Measurements from ENCODE around the gene AKR1B15. TPM values are rescaled to one million over a fixed set of nuclear protein-coding genes. Genes with fewer than 3 reads are reported as not detected.
A peak's percentile ranks its signal among the peaks of the same experiment; 100 is the strongest.
"Not testable (repeated sequence)": the region's sequence is repeated elsewhere in the genome, so short reads cannot be mapped to it uniquely, and the experiment has no call there.

AKR1B15 gene
- total RNA-seq, 2 experiments from 2014 or later = not detected

DNA sequence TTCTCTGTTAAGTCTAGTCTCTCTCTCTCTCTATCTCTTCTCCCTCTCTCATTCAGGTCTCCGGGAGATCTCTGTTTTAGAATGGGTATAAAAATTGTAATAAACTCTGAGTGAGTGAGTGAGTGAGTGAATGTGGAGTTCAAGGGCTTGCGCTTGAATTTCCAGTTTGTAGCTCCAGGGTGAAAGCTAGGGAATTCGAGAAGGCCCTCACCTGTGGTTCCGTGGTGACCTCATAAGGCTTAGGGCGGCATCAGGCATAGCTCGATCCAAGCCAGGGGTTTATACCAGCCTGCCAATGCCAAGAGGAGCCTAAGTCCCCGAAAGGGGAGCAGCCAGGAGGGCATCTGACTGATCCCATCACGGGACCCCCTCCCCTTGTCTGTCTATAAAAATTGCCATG, 456 bp downstream of the AKR1B15 start:
- Mint-ChIP-seq H3K4me3 (no peak overlapping the region), H3K36me3 (no peaks in the 10 kb centered on the region), H3K27me3 (peaks cover 5% of the 10 kb centered on the region), H3K4me1 (ENCODE audit: low read depth) (peaks cover 4% of the 10 kb centered on the region), H3K27ac (no peak overlapping the region), H3K9me3 (no peaks in the 10 kb centered on the region)
- POLR2A ChIA-PET = no interaction called here
- CTCF ChIA-PET = interaction anchor here (1.6 to 5.4 kb wide), 4 partner anchors 40 to 116 kb away, joined by 3 to 92 read pairs (median 8); no protein-coding TSS in a partner anchor
- DNase-seq = no peak
- intact Hi-C loops (cut with micrococcal nuclease) = no loop called here

- H3K36me3 Mint-ChIP-seq = no peaks in the 10 kb centered on the region
- no peak overlapping the region for H3K27ac Mint-ChIP-seq
- ChIA-PET CTCF (no interaction called here), POLR2A (no interaction called here)
- no peaks in the 10 kb centered on the region for H3K9me3 Mint-ChIP-seq
- H3K27me3 Mint-ChIP-seq = no peaks in the 10 kb centered on the region
- intact Hi-C loops (cut with micrococcal nuclease) = no loop called here
- H3K4me3 Mint-ChIP-seq = no peak overlapping the region
- peaks cover 4% of the 10 kb centered on the region for H3K4me1 Mint-ChIP-seq (ENCODE audit: low read depth)
- DNase-seq = no peak
Observed at GRCh38 chr7:134552105-134552504, 3.2 kb downstream of the AKR1B15 start.

DNA sequence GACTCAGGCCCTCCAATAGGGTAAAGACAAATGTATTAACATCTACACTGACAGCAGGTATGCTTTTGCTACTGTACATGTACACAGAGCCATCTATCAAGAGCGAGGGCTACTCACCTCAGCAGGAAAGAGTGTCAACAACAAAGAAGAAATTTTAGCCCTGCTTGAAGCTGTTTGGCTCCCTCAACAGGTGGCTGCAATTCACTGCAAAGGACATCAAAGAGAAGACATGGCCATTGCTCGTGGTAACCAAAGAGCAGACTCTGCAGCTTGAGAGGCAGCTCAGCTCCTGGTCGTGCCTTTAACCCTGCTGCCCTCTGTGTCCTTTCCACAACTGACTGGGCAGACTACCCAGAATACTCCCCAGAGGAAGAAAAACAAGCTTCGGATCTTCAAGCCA, 5.1 kb downstream of the AKR1B15 start:
- CTCF ChIA-PET = interaction anchor here (1.0 to 1.8 kb wide), 4 partner anchors 10 to 121 kb away, joined by 3 to 6 read pairs (median 4); no protein-coding TSS in a partner anchor

GRCh38 chr7:134554417-134554966, 5.6 kb downstream of the AKR1B15 start:
- DNase-seq = no peak
- CTCF ChIA-PET = interaction anchor here (1.0 to 1.8 kb wide), 4 partner anchors 11 to 122 kb away, joined by 3 to 6 read pairs (median 4); no protein-coding TSS in a partner anchor
- POLR2A ChIA-PET = no interaction called here
- Mint-ChIP-seq H3K27ac (no peak overlapping the region), H3K4me3 (no peak overlapping the region), H3K9me3 (no peaks in the 10 kb centered on the region), H3K36me3 (no peaks in the 10 kb centered on the region), H3K4me1 (ENCODE audit: low read depth) (no peaks in the 10 kb centered on the region), H3K27me3 (no peaks in the 10 kb centered on the region)
- intact Hi-C loops (cut with micrococcal nuclease) = no loop called here

More for the DNA sequence above, 5.1 kb downstream of the AKR1B15 start:
- intact Hi-C loops (cut with micrococcal nuclease) = no loop called here
- H3K4me1 Mint-ChIP-seq (ENCODE audit: low read depth) = no peaks in the 10 kb centered on the region
- POLR2A ChIA-PET = no interaction called here
- H3K27ac Mint-ChIP-seq = no peak overlapping the region
- no peaks in the 10 kb centered on the region for H3K9me3 Mint-ChIP-seq
- no peaks in the 10 kb centered on the region for H3K27me3 Mint-ChIP-seq
- no peak for DNase-seq
- H3K36me3 Mint-ChIP-seq = no peaks in the 10 kb centered on the region
- no peak overlapping the region for H3K4me3 Mint-ChIP-seq

DNA sequence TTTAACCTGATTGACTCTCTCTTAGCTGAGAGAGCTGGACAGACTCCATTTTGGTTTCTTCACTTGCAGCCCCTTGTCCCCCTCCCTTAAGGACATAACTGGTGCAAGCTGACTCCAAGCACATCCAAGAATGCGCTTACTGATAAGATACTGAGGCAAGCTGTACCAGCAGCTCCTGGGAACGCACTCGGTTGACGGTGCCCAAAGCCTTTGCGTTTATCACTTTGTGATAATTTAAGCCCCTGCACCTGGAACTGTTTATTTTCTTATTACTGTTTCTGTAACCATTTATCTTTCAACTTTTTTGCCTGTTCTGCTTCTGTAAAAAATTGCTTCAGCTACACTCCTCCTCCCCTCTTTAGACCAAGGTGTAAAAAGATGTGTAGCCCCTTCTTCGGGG, 8.5 kb downstream of the AKR1B15 start:
- no peak overlapping the region for H3K4me3 Mint-ChIP-seq
- intact Hi-C loops (cut with micrococcal nuclease) = no loop called here
- H3K9me3 Mint-ChIP-seq = no peaks in the 10 kb centered on the region
- no peak for DNase-seq
- no peaks in the 10 kb centered on the region for H3K27me3 Mint-ChIP-seq
- H3K36me3 Mint-ChIP-seq = no peaks in the 10 kb centered on the region
- peaks cover 3% of the 10 kb centered on the region for H3K4me1 Mint-ChIP-seq (ENCODE audit: low read depth)
- ChIA-PET POLR2A (no interaction called here), CTCF (interaction anchor here (0.9 to 1.6 kb wide), 4 partner anchors 9 to 98 kb away, joined by 3 to 5 read pairs (median 4); partner anchors contain the start of gene AKR1B1)
- no peak overlapping the region for H3K27ac Mint-ChIP-seq

DNA sequence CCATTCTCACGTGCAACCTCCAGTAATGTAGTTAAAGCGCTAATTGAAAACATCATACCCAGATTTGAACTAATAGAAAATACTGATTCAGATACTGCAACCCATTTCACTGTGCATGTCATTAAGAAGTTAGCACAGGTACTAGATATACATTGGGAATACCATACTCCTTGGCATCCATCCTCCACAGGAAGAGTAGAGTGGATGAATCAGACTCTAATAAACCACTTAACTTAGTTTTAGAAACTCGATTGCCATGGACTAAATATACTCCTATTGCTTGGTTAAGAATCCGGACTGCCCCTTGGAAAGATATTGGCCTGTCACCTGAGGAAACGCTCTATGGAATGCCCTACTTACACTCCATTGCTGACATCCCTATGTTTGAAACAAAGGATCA, 9.5 kb downstream of the AKR1B15 start:
- H3K36me3 Mint-ChIP-seq = no peaks in the 10 kb centered on the region
- intact Hi-C loops (cut with micrococcal nuclease) = no loop called here

DNA sequence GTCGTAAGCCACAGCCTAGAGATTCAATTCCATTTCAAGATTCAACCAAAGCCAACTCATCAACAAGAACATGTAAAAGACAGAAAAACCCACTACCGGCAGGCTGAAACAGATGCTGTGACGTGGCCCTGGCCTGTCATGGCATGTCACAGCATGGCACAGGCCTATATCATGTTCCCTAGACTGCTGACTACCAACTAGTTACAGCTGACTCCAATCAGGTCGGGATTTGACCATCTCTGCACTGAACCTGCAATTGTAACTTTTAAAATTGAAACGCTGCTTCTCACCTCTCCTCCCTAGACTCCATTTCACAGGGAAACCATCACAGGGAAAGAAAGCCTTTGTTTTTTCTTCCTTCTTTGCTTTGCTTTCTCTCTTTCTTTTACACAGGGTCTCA, 12.7 kb downstream of the AKR1B15 start:
- intact Hi-C loops (cut with micrococcal nuclease); POLR2A ChIA-PET; H3K9me3 Mint-ChIP-seq; H3K4me3 Mint-ChIP-seq; H3K4me1 Mint-ChIP-seq (ENCODE audit: low read depth); DNase-seq; H3K27me3 Mint-ChIP-seq; H3K27ac Mint-ChIP-seq; H3K36me3 Mint-ChIP-seq: not testable (repeated sequence)
- CTCF ChIA-PET = interaction anchor here (1.4 kb wide), 1 partner anchor 14 kb away, joined by 3 read pairs; no protein-coding TSS in a partner anchor

More for the DNA sequence above, 9.5 kb downstream of the AKR1B15 start:
- Mint-ChIP-seq H3K27me3 (no peaks in the 10 kb centered on the region), H3K4me1 (ENCODE audit: low read depth) (peaks cover 3% of the 10 kb centered on the region), H3K27ac (no peak overlapping the region), H3K4me3 (no peak overlapping the region), H3K9me3 (no peaks in the 10 kb centered on the region)
- DNase-seq = no peak
- POLR2A ChIA-PET = no interaction called here
- CTCF ChIA-PET = interaction anchor here (1.1 kb wide), 1 partner anchor 10 kb away, joined by 3 read pairs; no protein-coding TSS in a partner anchor

- Mint-ChIP-seq H3K27me3 (no peaks in the 10 kb centered on the region), H3K36me3 (no peaks in the 10 kb centered on the region), H3K4me3 (no peak overlapping the region), H3K9me3 (no peaks in the 10 kb centered on the region), H3K4me1 (ENCODE audit: low read depth) (peaks cover 3% of the 10 kb centered on the region), H3K27ac (no peak overlapping the region)
- intact Hi-C loops (cut with micrococcal nuclease) = no loop called here
- ChIA-PET CTCF (no interaction called here), POLR2A (no interaction called here)
- DNase-seq = peak; percentile 10
Observed at GRCh38 chr7:134562136-134562535, 13.2 kb downstream of the AKR1B15 start.

DNA sequence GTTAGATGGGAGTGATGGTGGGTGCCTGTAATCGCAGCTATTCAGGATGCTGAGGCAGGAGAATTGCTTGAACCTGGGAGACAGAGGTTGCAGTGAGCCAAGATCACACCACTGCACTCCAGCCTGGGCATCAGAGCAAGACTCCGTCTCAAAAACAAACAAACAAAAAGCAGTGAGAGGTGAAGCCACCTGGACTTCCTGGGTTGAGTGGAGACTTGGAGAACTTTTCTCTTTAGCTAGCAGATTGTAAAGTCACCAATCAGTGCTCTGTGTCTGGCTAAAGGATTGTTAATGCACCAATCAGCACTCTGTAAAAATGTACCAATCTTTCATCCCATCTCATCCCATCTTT, 14.5 kb downstream of the AKR1B15 start:
- H3K4me3 Mint-ChIP-seq; CTCF ChIA-PET; intact Hi-C loops (cut with micrococcal nuclease); H3K4me1 Mint-ChIP-seq (ENCODE audit: low read depth); POLR2A ChIA-PET; DNase-seq; H3K27me3 Mint-ChIP-seq; H3K36me3 Mint-ChIP-seq; H3K9me3 Mint-ChIP-seq; H3K27ac Mint-ChIP-seq: not testable (repeated sequence)

DNA sequence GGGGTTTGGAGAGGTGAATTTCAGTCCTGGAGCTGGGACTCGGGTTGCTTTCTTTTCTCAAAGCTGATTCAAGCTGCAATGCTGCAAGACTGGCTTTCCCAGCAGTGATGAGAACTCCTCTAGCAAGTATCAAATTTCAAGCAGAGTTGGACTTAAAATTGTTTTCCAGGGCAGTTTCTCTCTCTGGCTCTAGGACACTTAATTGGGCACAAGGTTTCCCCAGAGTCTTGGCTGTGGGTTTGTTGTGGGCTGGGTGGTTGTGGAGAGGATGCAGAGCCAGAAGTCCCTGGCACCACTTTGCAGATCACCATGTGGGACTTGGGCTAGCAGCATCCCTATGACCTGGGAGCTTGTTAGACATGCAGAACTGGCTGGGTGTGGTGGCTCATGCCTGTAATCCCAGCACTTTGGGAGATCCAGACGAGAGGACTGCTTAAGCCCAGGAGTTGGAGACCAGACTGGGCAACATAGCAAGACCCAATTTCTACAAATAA, 16.8 kb downstream of the AKR1B15 start:
- H3K36me3 Mint-ChIP-seq = no peaks in the 10 kb centered on the region
- H3K9me3 Mint-ChIP-seq = peaks cover 9% of the 10 kb centered on the region
- no peak for DNase-seq
- POLR2A ChIA-PET = no interaction called here
- peaks cover 3% of the 10 kb centered on the region for H3K4me1 Mint-ChIP-seq (ENCODE audit: low read depth)
- intact Hi-C loops (cut with micrococcal nuclease) = no loop called here
- H3K27ac Mint-ChIP-seq = no peak overlapping the region
- H3K27me3 Mint-ChIP-seq = no peaks in the 10 kb centered on the region
- no peak overlapping the region for H3K4me3 Mint-ChIP-seq
- CTCF ChIA-PET = interaction anchor here (0.6 kb wide), 1 partner anchor 215 kb away, joined by 3 read pairs; no protein-coding TSS in a partner anchor

GRCh38 chr7:134567368-134567767, 18.5 kb downstream of the AKR1B15 start:
- DNase-seq = no peak
- Mint-ChIP-seq H3K27ac (no peak overlapping the region), H3K4me1 (ENCODE audit: low read depth) (no peaks in the 10 kb centered on the region), H3K9me3 (peaks cover 9% of the 10 kb centered on the region), H3K27me3 (peaks cover 2% of the 10 kb centered on the region), H3K36me3 (no peaks in the 10 kb centered on the region), H3K4me3 (no peak overlapping the region)
- ChIA-PET POLR2A (no interaction called here), CTCF (no interaction called here)
- intact Hi-C loops (cut with micrococcal nuclease) = no loop called here

GRCh38 chr7:134569962-134570361, 21.1 kb downstream of the AKR1B15 start:
- CTCF ChIA-PET; H3K9me3 Mint-ChIP-seq; H3K4me1 Mint-ChIP-seq (ENCODE audit: low read depth); DNase-seq; H3K36me3 Mint-ChIP-seq; H3K4me3 Mint-ChIP-seq; H3K27ac Mint-ChIP-seq; H3K27me3 Mint-ChIP-seq; POLR2A ChIA-PET; intact Hi-C loops (cut with micrococcal nuclease): not testable (repeated sequence)

DNA sequence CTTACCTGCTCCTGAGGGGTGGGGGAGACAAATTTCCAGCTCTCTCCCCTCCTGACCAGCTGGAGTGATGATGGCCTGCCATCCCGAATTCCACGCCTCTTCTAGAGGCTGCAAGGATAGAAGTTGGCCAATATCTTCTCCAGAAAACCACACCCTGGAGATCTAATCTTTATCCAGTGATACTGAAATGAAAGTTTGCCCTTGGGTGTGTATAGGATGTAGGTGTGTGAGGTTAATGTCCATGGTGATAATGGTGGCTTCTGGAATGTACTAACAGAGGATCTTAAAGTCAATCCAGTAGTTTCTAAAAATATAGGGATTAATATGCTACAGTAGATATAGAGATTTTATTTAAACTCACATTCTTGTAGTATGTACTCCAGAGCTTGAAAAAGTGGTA, 22.2 kb downstream of the AKR1B15 start:
- H3K27me3 Mint-ChIP-seq = peaks cover 2% of the 10 kb centered on the region
- H3K9me3 Mint-ChIP-seq = peaks cover 9% of the 10 kb centered on the region
- no peaks in the 10 kb centered on the region for H3K36me3 Mint-ChIP-seq
- no peak overlapping the region for H3K4me3 Mint-ChIP-seq
- no peaks in the 10 kb centered on the region for H3K4me1 Mint-ChIP-seq (ENCODE audit: low read depth)
- DNase-seq = no peak
- intact Hi-C loops (cut with micrococcal nuclease) = no loop called here
- POLR2A ChIA-PET = no interaction called here
- no peak overlapping the region for H3K27ac Mint-ChIP-seq
- CTCF ChIA-PET = no interaction called here
